ENCODE measurements around the gene RNF10. TPM values are rescaled to one million over a fixed set of nuclear protein-coding genes. Genes with fewer than 3 reads are reported as not detected.
"Not testable (repeated sequence)": the region's sequence is repeated elsewhere in the genome, so short reads cannot be mapped to it uniquely, and the experiment has no call there.

RNF10 gene
- total RNA-seq, 4 donors from 2014 or later: 201 to 306 (median 264) TPM

GRCh38 chr12:120614848-120615247, 80.7 kb downstream of the RNF10 start:
- DNase-seq (ENCODE audit: low spot score in 2 of 2): no peak
- no peaks in the 10 kb centered on the region for H3K36me3 ChIP-seq
- no peak for TF ChIP-seq CTCF (IDR thresholded peaks at IDR 0.05)
- no peak for TF ChIP-seq POLR2A (IDR thresholded peaks at IDR 0.05)
- TF ChIP-seq EP300 (IDR thresholded peaks at IDR 0.05): no peak
- H3K4me3 ChIP-seq: no peak overlapping the region
- H3K9me3 ChIP-seq: no peaks in the 10 kb centered on the region
- H3K4me1 ChIP-seq: no peaks in the 10 kb centered on the region
- peaks cover 0 to 18% of the 10 kb centered on the region in 2 donors for H3K27me3 ChIP-seq
- H3K27ac ChIP-seq: no peak overlapping the region

- 82 to 83% methylated on average over 3 of the region's 3 CpGs for WGBS, 2 donors
- H3K27me3 ChIP-seq: peaks cover 0 to 31% of the 10 kb centered on the region in 2 donors
- H3K4me3 ChIP-seq; H3K36me3 ChIP-seq; H3K9me3 ChIP-seq; DNase-seq (ENCODE audit: low spot score in 2 of 2); H3K4me1 ChIP-seq; H3K27ac ChIP-seq: not testable (repeated sequence)
These were observed 83.0 kb downstream of the RNF10 start for GRCh38 chr12:120617193-120617592.

- not testable (repeated sequence) for H3K4me1 ChIP-seq; DNase-seq (ENCODE audit: low spot score in 2 of 2); H3K4me3 ChIP-seq; H3K27ac ChIP-seq; H3K36me3 ChIP-seq; H3K9me3 ChIP-seq
- WGBS, 2 donors: 92 to 98% methylated on average over 4 of the region's 4 CpGs
- H3K27me3 ChIP-seq: peaks cover 0 to 31% of the 10 kb centered on the region in 2 donors
These were observed 83.6 kb downstream of the RNF10 start for GRCh38 chr12:120617767-120618166.

- no peak for DNase-seq (ENCODE audit: low spot score in 2 of 2)
- Histone ChIP-seq H3K9me3 (no peaks in the 10 kb centered on the region), H3K27me3 (peaks cover 0 to 31% of the 10 kb centered on the region in 2 donors), H3K4me1 (no peaks in the 10 kb centered on the region), H3K27ac (no peak overlapping the region), H3K4me3 (no peak overlapping the region), H3K36me3 (no peaks in the 10 kb centered on the region)
- TF ChIP-seq CTCF (IDR thresholded peaks at IDR 0.05) (no peak), POLR2A (IDR thresholded peaks at IDR 0.05) (no peak), EP300 (IDR thresholded peaks at IDR 0.05) (no peak)
- WGBS, 2 donors: 26 to 31% methylated on average over 8 of the region's 8 CpGs
These were observed 84.9 kb downstream of the RNF10 start for GRCh38 chr12:120618954-120619615.

- no peak for TF ChIP-seq CTCF (IDR thresholded peaks at IDR 0.05)
- no peak for TF ChIP-seq POLR2A (IDR thresholded peaks at IDR 0.05)
- TF ChIP-seq EP300 (IDR thresholded peaks at IDR 0.05): no peak
- WGBS, 2 donors: 75 to 77% methylated on average over 2 of the region's 2 CpGs
- no peak for DNase-seq (ENCODE audit: low spot score in 2 of 2)
These were observed 86.5 kb downstream of the RNF10 start for GRCh38 chr12:120620624-120621023.

GRCh38 chr12:120625557-120626419, 91.6 kb downstream of the RNF10 start:
- no peaks in the 10 kb centered on the region for H3K9me3 ChIP-seq
- TF ChIP-seq EP300 (IDR thresholded peaks at IDR 0.05) (no peak), POLR2A (IDR thresholded peaks at IDR 0.05) (no peak), CTCF (IDR thresholded peaks at IDR 0.05) (no peak)
- DNase-seq (ENCODE audit: low spot score in 2 of 2): no peak
- no peak overlapping the region for H3K4me3 ChIP-seq
- H3K27ac ChIP-seq: no peak overlapping the region
- H3K27me3 ChIP-seq: peaks cover 0 to 4% of the 10 kb centered on the region in 2 donors
- H3K4me1 ChIP-seq: no peaks in the 10 kb centered on the region
- 81 to 84% methylated on average over 26 of the region's 26 CpGs for WGBS, 2 donors
- no peaks in the 10 kb centered on the region for H3K36me3 ChIP-seq

More at GRCh38 chr12:120620624-120621023, 86.5 kb downstream of the RNF10 start:
- no peak overlapping the region for H3K4me3 ChIP-seq
- no peak overlapping the region for H3K27ac ChIP-seq
- H3K4me1 ChIP-seq: no peaks in the 10 kb centered on the region
- H3K27me3 ChIP-seq: peaks cover 0 to 31% of the 10 kb centered on the region in 2 donors
- H3K9me3 ChIP-seq: no peaks in the 10 kb centered on the region
- H3K36me3 ChIP-seq: no peaks in the 10 kb centered on the region
